ENCODE results near the gene COL9A2.

The COL9A2 gene

DNA sequence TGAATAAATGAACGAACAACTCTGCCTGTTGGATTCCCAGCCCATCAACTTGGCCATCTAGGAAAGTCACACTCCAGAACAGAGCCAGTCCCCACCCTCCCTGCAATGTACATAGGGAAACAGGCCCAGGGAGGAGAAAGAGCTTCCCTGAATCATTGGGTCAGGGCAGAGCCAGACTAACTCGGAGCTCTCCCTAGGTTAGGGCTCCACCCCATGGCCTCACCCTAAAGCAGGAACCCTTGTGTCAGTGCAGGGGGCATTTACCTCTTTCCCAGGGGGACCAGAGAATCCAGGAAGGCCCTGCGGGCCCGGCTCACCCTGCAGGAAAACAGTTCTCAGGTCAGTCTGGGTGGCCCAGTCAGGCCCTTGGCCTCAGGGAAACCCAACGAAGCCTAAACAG, 11.6 kb downstream of the COL9A2 start:
- DNase-seq (ENCODE audit: extremely low read depth in 1 of 2, low read depth in 1 of 2) = no peak

DNA sequence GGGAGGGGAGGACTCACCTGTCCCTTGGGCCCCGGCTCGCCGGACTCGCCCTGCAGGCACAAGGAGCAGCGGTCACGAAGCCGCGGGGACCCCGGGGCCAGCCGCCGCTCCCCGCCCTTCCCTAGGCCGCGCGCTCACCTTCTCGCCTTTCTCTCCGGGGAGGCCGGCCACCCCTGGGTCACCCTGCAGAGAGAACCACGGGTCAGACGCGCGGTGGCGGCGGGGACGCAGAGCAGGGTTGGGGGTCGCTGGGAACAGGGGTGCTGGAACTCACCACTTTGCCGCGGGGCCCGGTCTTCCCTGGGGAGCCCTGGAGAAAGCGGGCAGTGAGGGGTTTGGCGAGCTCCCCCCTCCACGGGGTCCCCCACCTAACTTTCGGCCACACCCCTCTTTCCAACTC, 13.3 kb downstream of the COL9A2 start:
- DNase-seq (ENCODE audit: extremely low read depth in 1 of 2, low read depth in 1 of 2) = no peak

DNA sequence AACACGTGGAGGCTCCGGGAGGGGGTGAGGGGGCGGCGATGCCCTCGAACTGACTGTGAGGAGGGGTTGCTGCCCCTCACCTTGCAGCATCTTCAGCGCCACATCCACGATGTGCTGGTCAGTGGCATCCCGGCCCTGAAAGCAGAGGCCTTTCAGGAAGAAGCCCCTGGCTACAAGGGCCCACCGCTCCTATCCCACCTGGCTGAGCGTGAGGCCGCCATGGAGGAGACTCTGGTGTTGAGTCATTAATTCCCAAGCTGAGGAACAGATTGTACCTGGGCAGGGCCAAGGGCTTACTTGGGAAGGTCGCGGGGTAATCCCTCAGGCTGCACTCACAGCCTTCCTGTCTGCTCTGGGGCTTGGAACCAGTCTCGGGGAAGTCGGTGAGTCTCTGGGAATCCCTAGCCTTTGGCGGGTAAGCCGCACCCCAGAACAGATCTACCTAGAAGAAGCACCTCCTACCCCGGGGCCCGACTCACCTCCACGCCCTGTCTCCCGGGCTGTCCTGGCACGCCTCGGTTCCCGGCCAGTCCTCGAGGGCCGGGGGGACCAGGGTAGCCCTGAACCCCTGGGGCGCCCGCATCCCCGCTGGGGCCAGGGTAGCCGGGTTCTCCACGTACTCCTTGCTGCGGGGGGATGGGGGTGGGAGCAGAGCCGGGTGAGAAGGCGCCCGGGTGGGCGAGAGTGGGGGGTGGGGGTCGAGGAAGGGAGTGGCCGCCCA, 13.9 kb downstream of the COL9A2 start:
- no peak for DNase-seq (ENCODE audit: extremely low read depth in 1 of 2, low read depth in 1 of 2)

DNA sequence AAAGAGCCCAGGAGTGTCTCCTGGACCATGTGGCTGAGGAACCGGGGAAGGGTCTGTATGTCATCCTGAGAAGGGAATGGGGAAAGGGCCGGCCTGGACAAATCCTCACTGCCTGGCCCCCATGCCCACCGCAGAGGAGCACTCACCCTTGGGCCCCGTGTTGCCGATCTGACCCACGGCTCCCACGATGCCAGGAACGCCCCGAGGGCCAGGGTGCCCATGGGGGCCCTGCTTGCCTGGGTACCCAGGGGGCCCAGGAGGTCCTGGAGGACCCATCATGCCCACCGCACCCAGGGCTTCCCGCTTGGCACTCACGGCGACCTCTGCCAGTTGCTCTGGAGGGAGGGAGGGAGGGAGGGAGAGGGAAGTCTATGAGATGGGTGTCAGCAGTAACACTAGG, 14.6 kb downstream of the COL9A2 start:
- DNase-seq (ENCODE audit: extremely low read depth in 1 of 2, low read depth in 1 of 2) = no peak

DNA sequence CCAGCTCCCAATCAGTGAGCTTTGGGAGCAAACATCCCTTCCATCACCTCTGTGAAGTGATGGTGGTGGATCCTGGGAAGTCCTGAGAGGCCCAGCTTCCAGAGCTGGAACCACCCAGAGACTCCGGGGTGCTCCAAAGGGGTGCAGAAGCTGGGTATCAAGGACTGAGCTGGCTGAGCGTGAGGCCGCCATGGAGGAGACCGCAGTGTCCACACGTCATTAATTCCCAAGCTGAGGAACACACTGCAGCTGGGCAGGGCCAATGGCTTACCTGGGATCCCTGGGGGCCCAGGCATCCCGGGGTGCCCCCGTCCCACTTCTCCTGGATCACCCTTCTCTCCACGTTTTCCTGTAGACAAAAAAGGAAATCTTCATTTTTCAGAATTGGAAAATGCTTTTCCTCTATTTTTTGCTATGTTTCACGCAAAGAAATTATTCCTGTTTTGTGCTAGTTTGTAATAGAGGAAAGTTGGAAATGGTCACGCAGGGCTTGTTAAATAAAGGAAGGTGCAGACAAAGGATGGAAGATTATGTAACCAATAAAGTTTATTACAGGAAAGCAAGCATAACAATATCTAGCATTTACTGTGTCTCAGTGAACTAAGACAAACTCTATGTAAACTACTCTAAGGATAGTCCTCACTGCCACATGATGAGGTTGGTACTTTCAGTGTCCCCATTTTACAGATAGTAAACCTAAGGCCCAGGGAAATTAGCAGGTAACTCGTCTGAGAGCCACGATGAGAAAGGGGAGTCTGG, 15.4 kb downstream of the COL9A2 start:
- no peak for DNase-seq (ENCODE audit: extremely low read depth in 1 of 2, low read depth in 1 of 2)

DNA sequence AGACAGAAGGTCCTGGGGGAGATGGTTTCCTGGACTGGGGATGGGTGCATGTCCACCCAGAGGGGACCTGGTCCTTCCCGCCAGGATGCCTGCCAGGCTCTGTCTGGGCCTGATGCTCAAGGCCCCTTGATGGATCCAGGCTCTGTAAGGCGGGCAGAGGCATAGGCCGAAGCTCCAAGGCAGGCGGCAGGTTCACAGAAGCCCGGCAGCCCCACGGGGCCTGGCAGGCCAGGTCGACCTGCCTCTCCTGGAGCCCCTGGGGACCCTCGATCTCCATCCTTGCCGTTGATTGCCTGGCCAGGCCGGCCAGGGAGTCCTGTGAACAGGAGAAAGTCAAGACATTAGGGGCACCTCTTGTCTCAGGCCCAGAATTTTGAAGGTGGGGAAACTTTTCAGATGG, 16.0 kb downstream of the COL9A2 start:
- no peak for DNase-seq (ENCODE audit: extremely low read depth in 1 of 2, low read depth in 1 of 2)

DNA sequence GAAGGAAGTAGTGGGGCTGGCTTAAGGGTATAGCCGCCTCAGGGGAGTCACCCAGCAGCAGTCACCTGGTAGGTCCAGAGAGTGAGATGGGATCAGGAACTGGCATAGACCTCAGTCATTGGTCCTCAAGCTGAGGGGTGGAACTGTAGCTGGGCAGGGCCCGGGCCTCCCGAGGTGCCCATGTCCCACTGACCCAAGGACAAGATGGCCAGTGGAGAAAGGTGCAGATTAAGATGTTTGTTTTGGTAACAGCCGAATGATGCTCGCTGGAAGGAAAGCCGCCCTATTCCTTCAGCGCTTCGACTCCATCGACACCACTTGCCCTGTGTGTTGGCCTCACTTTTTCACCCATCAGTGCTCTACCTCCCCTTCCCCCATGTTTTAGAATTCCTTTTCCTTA, 16.4 kb downstream of the COL9A2 start:
- no peak for DNase-seq (ENCODE audit: extremely low read depth in 1 of 2, low read depth in 1 of 2)

DNA sequence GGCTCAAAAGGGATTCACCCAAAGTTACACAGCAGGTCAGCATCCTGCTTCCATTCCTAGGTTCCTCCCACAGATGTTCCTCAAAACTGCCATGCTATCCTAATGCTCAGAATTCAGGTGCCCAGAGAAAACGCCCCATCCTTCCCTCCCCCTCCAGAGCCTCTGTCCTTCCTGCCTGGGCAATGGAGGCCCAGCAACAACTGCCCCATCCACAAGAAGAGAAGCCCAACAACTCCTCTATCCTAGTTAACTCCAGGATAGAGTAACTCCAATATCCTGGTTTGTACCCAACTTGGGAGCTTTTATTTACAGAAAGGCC, 16.9 kb downstream of the COL9A2 start:
- DNase-seq (ENCODE audit: extremely low read depth in 1 of 2, low read depth in 1 of 2) = no peak

DNA sequence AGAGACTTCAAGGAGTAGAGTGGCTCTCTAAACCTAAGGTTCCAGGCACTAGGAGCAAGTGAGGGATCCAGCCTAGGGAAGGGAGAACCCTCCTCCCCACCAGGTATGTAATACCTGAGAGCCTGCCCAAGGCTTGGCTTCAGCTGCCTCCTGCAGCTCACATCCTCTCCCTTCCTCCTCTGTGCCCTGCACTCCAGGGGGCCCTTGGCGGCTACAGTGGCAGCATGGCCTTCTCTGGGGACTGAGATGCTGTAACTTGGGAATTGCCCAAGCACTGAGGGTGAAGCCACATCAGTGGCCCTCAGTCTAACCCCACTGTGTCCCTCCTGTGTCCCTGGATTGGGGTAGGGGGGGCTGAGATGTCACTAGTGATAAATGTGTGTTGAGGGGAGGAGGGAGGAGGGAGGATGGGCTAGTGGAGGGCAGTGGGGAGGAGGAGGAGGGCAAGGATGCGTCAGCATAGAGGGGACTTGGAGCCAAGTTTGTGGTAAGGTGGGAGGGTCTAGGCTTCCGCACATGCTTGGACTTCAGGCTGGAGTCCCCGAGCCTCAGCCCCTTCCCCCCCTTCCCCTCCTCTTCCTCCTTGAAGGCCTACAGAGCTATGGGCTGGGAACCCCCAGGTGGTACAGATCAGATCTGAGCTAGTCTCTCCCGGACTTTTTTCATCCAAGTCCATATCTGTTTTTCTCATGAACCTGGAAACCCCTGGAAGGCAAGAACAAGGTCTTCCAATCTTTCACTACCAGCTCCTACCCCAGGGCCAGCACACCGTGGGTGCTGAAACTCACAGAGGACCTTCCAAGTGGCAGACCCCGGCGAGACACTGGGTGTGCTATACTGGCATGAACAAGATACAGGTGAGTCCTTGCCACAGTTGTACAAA, 17.5 kb downstream of the COL9A2 start:
- DNase-seq (ENCODE audit: extremely low read depth in 1 of 2, low read depth in 1 of 2) = no peak

DNA sequence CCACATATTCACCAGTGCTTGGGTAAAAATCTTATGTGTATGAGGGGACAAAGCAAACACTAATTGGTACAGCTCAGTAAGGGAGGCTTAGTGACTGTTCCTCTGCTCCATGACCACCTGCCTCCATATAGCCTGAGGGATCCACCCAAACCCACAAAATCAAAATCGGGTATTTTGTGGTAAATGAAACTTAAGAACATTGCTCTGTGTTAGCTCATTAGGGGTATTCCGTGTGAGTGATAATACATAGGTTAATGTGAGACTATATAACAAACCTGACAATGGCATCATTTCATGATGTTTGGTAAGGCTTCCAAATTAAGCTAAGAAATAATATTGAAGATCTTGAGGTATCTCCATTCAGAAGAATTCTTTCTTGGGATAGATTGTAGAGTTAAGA, 25.8 kb downstream of the COL9A2 start:
- DNase-seq (ENCODE audit: extremely low read depth in 1 of 2, low read depth in 1 of 2) = no peak

DNA sequence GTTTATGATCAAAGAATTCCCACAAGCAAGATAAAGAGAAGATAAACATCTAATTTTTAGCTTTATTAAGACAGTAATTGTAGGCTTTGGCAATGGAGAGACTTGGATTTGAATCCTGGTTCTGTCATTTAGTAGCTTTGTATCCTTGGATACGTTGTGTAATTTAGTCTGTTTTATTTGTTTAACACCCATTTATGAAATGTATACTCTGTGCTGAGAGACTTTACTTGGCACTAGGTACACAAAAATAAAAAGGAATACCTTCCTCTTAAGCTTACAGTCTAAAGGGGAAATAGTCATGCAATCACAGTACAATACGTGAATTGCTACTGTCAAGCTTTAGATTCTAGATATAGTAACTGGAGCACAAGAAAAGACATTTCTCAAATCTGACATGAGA, 35.2 kb downstream of the COL9A2 start:
- DNase-seq (ENCODE audit: extremely low read depth in 1 of 2, low read depth in 1 of 2) = no peak

DNA sequence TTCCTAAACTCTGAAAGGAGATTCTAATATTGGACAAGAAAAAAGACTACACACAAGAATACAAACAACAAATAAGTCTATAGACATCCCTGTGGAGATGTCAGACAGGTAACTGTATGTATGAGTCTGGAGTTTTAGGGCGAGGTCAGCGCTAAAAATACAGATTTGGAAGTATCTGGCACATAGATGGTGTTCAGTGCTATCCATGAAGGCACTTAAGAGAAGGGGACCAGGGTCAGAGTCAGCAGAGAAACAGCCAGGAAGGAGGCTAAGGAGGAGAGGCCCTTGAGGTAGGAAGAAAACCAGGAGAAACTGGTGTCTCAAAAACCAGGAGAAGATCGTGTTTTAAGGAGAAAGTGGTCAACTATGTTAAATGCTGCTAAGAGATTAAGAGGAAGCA, 41.0 kb downstream of the COL9A2 start:
- DNase-seq (ENCODE audit: extremely low read depth in 1 of 2, low read depth in 1 of 2) = no peak

DNA sequence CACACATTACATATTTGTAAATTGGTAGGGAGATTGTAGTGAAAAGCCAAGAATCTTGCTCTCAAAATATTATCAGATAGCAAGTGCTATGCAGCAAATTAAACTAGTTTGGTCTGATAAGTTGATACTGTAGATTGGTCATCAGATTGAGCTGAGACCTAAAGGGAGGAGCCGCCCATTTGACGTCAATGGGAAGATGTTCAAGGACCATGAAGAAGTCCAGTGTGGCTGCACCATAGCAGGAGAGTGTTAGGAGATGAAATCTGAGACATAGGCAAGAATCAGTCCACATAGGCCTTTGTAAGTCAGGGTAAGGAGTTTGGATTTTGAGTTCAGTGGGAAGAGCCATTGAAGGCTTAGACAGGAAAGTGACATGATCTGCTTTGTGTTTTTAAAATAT, 42.8 kb downstream of the COL9A2 start:
- DNase-seq (ENCODE audit: extremely low read depth in 1 of 2, low read depth in 1 of 2) = no peak

DNA sequence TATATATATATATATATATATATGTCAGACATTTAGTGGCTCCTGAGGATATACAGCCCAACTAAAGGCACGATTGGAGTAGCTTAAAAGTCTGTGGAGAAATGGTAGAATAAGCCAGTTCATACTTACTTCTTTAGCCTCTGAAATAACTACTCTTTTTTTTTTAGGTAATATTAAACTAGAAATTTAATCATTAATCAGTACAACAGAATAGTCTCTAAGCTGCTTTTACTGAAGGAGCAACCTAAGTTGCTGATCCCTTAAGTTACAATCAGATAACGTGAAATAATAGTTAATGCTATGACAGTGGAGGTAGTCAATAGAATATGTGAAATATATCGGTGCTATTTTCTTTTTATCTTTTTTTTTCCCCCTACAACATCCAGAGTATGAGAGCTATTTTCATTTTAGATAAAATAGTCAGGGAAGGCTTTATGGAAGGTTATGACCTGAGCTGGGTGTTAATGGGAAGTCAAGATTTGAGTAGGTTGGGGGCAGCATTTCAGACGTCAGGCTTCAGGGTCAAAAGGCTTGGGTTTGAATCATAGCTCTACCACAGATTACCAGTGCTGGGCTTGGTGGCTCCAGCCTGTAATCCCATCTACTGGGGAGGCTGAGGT, 43.4 kb downstream of the COL9A2 start:
- DNase-seq (ENCODE audit: extremely low read depth in 1 of 2, low read depth in 1 of 2) = no peak

DNA sequence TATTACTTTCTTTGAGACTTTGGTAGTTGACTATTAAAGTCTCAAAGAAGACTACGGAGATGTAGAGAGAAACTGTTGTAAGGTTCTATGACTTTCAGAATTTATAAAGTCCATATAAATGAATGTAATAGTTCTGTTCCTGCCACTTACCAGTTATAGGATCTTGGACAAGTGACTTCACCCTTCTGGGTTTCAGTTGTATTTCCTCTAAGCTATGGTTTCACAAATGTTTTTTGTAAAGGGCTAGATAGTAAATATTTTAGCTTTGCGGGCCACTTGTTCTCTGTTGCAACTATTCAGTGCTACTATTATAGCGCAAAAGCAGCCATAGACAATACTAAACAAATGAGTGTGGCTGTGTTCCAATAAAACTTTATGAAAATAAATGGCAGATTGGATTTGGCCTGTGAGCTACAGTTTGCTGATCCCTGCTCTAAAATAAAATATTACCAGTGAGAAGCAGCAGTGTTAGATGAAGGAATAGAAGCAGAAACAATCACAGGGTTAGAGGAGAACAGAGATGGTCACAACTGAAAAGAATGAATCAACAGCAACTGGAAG, 44.4 kb downstream of the COL9A2 start:
- DNase-seq (ENCODE audit: extremely low read depth in 1 of 2, low read depth in 1 of 2) = no peak

DNA sequence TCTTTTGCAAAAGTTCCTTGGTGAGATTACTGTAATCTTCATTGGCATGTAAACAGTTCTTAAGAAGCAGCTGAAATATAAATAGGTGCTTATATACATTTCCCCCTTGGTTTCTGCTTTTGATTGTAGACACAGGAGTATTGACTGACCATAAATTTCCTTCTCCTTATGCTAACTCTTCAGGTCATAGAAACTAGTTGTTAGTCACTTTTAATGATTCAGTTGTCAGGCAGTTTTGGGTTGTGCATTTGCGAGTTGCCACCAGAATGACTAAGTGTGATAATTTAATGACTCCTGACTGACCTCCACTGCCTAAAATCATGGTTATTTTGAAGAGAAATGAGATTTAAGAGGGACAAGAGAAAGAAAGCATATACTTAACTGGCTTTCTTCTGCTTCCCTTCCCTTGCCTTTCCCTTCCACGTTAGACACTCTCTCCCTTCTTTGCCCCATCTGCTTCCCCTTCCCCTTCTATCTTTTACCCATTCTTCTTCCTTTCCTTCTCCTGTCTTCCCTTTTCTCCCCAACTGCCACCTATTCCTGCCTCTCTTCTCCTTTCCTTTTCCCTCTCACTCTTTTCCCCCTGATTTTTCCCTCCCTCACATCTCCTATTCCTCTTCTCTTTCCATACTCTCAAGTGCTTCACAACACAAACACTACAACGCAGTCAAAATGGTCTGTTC, 46.8 kb downstream of the COL9A2 start:
- DNase-seq (ENCODE audit: extremely low read depth in 1 of 2, low read depth in 1 of 2) = no peak

DNA sequence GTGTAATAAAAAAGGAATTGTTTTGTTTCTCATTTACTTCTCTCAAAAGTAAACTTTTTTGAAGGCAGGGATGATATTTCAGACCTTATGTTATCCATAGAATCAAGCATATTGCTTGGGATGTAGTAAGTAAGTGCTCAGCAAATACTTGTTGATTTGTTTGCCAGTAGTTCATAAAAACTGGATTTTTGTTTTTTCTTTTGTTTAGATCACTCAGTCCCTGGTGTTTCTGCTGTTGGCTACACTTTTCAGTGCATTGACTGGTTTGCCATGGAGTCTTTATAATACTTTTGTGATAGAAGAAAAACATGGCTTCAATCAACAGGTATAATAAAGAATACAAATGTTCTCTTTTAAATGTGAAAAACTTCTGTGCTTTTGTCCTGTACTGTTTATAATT, 48.9 kb downstream of the COL9A2 start:
- no peak for DNase-seq (ENCODE audit: extremely low read depth in 1 of 2, low read depth in 1 of 2)

DNA sequence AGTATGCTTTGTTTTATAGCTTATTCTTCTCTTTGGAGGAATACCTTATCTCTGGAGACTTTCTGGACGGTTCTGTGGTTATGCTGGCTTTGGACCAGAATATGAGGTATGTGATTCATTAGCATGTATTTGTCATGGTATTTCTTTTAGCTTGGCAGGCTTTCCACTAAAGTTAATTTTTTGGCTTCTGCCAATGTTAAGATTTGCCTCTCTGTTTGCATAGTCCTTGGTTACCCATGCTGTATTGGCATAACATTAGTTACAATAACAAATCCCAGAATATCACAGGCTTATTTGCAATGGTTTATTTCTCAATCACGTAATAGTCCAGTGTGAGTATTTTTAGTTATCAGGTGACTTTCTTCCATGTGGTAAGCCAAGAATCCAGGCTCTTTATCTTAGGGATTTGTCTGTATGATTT, 49.3 kb downstream of the COL9A2 start:
- no peak for DNase-seq (ENCODE audit: extremely low read depth in 1 of 2, low read depth in 1 of 2)

DNA sequence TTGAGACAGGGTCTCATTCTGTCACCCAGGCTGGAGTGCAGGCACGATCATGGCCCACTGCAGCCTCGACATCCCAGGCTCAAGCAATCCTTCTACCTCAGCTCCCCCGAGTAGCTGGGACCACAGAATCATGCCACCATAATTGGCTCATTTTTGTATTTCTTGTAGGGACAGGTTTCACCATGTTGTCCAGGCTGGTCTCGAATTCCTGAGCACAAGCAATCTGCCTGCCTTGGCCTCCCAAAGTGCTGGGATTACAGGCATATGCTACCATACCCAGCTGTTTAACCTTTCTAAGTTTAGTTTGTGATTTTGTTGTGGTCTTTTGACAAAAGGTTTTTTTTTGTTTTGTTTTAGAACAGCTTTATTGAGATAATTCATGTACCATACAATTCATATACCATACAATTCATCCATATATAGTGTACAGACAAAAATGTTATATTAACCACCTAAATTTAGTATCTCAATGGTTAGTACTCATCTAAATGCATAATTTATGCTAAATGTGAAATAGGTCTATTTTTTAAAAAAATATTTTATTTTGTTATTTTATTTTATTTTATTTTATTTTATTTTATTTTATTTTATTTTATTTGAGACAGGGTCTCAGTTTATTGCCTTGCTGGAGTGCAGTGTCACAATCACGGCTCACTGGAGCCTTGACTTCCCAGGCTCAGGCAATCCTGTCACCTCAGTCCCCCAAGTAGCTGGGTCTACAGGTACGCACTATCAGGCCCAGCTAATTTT, 50.1 kb downstream of the COL9A2 start:
- no peak for DNase-seq (ENCODE audit: extremely low read depth in 1 of 2, low read depth in 1 of 2)

DNA sequence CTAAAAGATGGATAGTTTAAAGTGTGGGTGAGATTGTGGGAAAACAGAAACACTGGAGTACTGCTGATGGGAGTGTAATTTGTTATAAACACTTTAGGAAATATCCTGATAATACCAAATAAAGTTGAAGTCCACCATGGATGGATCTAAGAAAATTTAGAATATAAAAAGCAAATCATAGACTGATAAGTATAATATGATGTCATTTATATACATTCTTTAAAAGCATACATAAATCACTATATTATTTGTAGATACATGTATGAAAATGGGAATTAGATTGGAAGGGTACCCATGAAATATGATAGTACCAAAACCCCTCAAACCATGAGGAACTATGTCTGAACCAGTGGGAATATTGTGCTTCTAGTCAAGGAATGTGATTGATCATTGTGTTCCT, 51.2 kb downstream of the COL9A2 start:
- DNase-seq (ENCODE audit: extremely low read depth in 1 of 2, low read depth in 1 of 2) = no peak
